ENCODE results near the gene CDKN2AIP. TPM values are rescaled to one million over a fixed set of nuclear protein-coding genes. Genes with fewer than 3 reads are reported as not detected.

The CDKN2AIP gene
- total RNA-seq, 2 donors from 2014 or later: 14.1 to 15.3 TPM

- Mint-ChIP-seq H3K4me3 (no peak overlapping the region), H3K4me1 (peaks cover 11% of the 10 kb centered on the region), H3K9me3 (no peaks in the 10 kb centered on the region), H3K36me3 (ENCODE audit: low read depth) (no peaks in the 10 kb centered on the region), H3K27me3 (ENCODE audit: insufficient read depth) (peaks cover 3% of the 10 kb centered on the region), H3K27ac (no peak overlapping the region)
- no peak for TF ChIP-seq CTCF (conservative IDR thresholded peaks at IDR 0.05)
- Histone ChIP-seq H3K27me3 (ENCODE audit: control insufficient read depth, insufficient read depth, low read length, poor library complexity, severe bottlenecking) (no peaks in the 10 kb centered on the region), H3K9ac (ENCODE audit: extremely low read depth, low read length, poor library complexity, severe bottlenecking) (no peak overlapping the region), H3K9me3 (ENCODE audit: control insufficient read depth, low read length) (no peaks in the 10 kb centered on the region), H3K4me3 (ENCODE audit: low read length) (no peak overlapping the region), H3K4me1 (ENCODE audit: control insufficient read depth, insufficient read depth, low read length) (peaks cover 2% of the 10 kb centered on the region), H3K36me3 (ENCODE audit: control insufficient read depth, insufficient read depth, low read length) (no peaks in the 10 kb centered on the region), H3K27ac (ENCODE audit: low read depth, low read length) (no peak overlapping the region)
- no peak for DNase-seq
- 93 to 100% methylated on average over 2 to 8 of the region's 8 CpGs for WGBS, 2 experiments (ENCODE audit: insufficient coverage in 1 of 2, insufficient read length in 1 of 2)
Measured at GRCh38 chr4:183408796-183409195, 35.6 kb upstream of the CDKN2AIP start.

- Histone ChIP-seq H3K36me3 (ENCODE audit: control insufficient read depth, insufficient read depth, low read length) (no peaks in the 10 kb centered on the region), H3K27ac (ENCODE audit: low read depth, low read length) (no peak overlapping the region), H3K9ac (ENCODE audit: extremely low read depth, low read length, poor library complexity, severe bottlenecking) (no peak overlapping the region), H3K27me3 (ENCODE audit: control insufficient read depth, insufficient read depth, low read length, poor library complexity, severe bottlenecking) (no peaks in the 10 kb centered on the region), H3K4me1 (ENCODE audit: control insufficient read depth, insufficient read depth, low read length) (peaks cover 2% of the 10 kb centered on the region), H3K4me3 (ENCODE audit: low read length) (no peak overlapping the region), H3K9me3 (ENCODE audit: control insufficient read depth, low read length) (no peaks in the 10 kb centered on the region)
- TF ChIP-seq CTCF (conservative IDR thresholded peaks at IDR 0.05): no peak
- no peak for DNase-seq
- Mint-ChIP-seq H3K4me3 (no peak overlapping the region), H3K9me3 (no peaks in the 10 kb centered on the region), H3K4me1 (peaks cover 11% of the 10 kb centered on the region), H3K36me3 (ENCODE audit: low read depth) (no peaks in the 10 kb centered on the region), H3K27me3 (ENCODE audit: insufficient read depth) (peaks cover 3% of the 10 kb centered on the region), H3K27ac (no peak overlapping the region)
- 72 to 87% methylated on average over 3 to 4 of the region's 4 CpGs for WGBS, 2 experiments (ENCODE audit: insufficient coverage in 1 of 2, insufficient read length in 1 of 2)
Measured at GRCh38 chr4:183409483-183409882, 35.0 kb upstream of the CDKN2AIP start.

GRCh38 chr4:183409934-183410333 lies 34.5 kb upstream of the CDKN2AIP start:
- Mint-ChIP-seq H3K36me3 (ENCODE audit: low read depth) (no peaks in the 10 kb centered on the region), H3K4me1 (peaks cover 11% of the 10 kb centered on the region), H3K4me3 (no peak overlapping the region), H3K27ac (no peak overlapping the region), H3K27me3 (ENCODE audit: insufficient read depth) (no peaks in the 10 kb centered on the region), H3K9me3 (no peaks in the 10 kb centered on the region)
- no peak overlapping the region for H3K9ac ChIP-seq (ENCODE audit: extremely low read depth, low read length, poor library complexity, severe bottlenecking)
- DNase-seq: no peak
- 92 to 99% methylated on average over 8 to 9 of the region's 9 CpGs for WGBS, 2 experiments (ENCODE audit: insufficient coverage in 1 of 2, insufficient read length in 1 of 2)
- no peak for TF ChIP-seq CTCF (conservative IDR thresholded peaks at IDR 0.05)
- H3K4me3 ChIP-seq (ENCODE audit: low read length): no peak overlapping the region
- peaks cover 2% of the 10 kb centered on the region for H3K4me1 ChIP-seq (ENCODE audit: control insufficient read depth, insufficient read depth, low read length)
- H3K27me3 ChIP-seq (ENCODE audit: control insufficient read depth, insufficient read depth, low read length, poor library complexity, severe bottlenecking): no peaks in the 10 kb centered on the region
- no peak overlapping the region for H3K27ac ChIP-seq (ENCODE audit: low read depth, low read length)
- no peaks in the 10 kb centered on the region for H3K36me3 ChIP-seq (ENCODE audit: control insufficient read depth, insufficient read depth, low read length)
- no peaks in the 10 kb centered on the region for H3K9me3 ChIP-seq (ENCODE audit: control insufficient read depth, low read length)
